Stimulated activated CD4-positive, alpha-beta T cell treated with anti-CD3 and anti-CD28 coated beads, TNF-alpha, amount 100 ng/mL, for 1 hour (primary cell): ENCODE results near the gene SPATA33.
A peak's percentile ranks its signal among the peaks of the same experiment; 100 is the strongest.
"Not testable (repeated sequence)": the region's sequence is repeated elsewhere in the genome, so short reads cannot be mapped to it uniquely, and the experiment has no call there.

Experiments
- DNase-seq, 3 donors: peaks; one replicate each; pipeline ENCODE4 v3.0.0-alpha.2; 2020; ENCODE audit warnings: low read depth in 3 of 3, low spot score in 1 of 3

SPATA33 gene

DNA sequence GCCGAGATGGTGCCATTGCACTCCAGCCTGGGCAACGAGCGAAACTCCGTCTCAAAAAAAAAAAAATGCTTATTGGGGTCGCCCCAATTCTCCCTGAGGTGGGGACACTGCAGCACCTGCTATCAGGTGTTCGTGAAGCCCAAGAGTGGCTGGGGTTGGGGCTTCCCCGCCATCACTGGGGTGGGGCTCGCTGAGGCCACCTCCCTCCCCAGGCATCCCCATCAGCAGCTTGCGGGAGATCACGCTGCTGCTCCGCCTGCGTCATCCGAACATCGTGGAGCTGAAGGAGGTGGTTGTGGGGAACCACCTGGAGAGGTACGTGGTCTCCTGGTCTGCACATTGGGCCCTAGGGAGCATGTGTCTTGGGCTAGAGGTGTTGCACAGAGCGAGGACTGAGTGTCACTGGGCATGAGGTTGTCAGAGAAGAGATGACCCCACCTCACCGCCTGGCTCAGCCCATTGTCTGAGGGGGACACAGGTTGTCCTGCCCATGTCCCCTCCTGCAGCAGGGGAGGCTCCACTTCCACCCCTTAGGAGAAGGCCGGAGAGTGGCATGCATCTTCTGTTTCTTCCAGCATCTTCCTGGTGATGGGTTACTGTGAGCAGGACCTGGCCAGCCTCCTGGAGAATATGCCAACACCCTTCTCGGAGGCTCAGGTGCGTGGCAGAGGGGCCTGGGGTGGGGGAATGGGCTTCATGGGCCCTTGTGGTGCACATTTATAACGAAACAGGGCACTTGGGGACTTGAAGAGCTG, 33.8 kb downstream of the SPATA33 start:
- DNase-seq: no peak

- no peak for DNase-seq
Observed at GRCh38 chr16:89691986-89692569, 34.4 kb downstream of the SPATA33 start.

DNA sequence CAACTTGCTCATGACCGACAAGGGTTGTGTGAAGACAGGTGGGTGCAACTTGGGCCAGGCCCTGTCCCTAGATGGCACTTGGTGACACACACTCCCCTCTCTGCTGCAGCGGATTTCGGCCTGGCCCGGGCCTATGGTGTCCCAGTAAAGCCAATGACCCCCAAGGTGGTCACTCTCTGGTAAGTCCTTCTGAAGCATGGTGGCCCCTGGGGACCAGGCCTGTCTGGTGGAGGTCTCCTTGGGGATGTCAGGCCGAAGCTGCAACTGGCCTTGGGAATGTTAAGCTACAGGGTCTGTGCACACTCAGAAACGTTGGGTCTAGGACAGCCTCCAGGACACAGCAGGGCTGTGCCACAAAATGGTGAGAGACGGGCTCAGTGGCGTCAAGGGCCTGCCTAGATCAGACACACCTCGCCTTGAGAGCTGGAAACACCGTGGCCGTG, 35.7 kb downstream of the SPATA33 start:
- DNase-seq: no peak

DNA sequence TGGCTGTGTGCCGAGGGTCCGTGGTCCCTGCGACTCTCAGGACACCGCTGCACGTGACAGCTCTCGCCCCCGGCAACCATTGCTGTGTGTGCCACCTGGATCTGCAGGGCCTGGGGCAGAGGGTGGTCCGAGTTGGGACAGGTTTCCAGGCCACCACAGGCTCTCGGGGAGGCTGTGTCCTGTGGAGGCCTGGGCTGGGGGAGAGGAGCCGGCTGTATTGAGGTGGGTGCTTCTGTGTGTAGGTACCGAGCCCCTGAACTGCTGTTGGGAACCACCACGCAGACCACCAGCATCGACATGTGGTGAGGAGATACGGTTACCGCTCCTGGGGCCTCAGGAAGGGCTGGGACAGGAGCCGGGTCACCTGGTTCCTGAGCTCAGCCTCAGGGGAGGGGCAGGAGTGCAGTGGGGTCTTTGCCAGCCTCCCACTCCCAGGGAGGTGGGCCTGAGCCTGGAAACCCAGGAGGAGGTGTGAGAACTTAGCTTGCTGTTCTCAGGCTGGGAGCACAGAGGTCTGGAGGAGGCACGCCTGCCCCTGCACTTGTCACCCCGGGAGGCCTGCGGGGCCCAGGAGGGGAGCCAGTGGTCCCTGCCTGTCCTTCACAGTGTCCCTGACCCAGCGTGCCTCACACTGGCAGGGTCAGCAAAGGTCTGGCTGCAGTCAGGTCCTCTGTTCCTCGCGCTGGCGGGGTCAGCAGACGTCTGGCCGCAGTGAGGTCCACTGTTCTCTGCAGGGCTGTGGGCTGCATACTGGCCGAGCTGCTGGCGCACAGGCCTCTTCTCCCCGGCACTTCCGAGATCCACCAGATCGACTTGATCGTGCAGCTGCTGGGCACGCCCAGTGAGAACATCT, 36.5 kb downstream of the SPATA33 start:
- no peak for DNase-seq

DNA sequence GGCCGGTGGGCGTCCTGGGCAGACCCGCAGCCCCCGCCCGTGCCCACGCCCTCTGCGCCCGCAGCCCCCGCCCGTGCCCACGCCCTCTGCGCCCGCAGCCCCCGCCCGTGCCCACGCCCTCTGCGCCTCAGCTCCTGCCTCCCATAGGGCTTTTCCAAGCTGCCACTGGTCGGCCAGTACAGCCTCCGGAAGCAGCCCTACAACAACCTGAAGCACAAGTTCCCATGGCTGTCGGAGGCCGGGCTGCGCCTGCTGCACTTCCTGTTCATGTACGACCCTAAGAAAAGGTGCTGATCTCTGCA, 37.1 kb downstream of the SPATA33 start:
- DNase-seq: not testable (repeated sequence)

DNA sequence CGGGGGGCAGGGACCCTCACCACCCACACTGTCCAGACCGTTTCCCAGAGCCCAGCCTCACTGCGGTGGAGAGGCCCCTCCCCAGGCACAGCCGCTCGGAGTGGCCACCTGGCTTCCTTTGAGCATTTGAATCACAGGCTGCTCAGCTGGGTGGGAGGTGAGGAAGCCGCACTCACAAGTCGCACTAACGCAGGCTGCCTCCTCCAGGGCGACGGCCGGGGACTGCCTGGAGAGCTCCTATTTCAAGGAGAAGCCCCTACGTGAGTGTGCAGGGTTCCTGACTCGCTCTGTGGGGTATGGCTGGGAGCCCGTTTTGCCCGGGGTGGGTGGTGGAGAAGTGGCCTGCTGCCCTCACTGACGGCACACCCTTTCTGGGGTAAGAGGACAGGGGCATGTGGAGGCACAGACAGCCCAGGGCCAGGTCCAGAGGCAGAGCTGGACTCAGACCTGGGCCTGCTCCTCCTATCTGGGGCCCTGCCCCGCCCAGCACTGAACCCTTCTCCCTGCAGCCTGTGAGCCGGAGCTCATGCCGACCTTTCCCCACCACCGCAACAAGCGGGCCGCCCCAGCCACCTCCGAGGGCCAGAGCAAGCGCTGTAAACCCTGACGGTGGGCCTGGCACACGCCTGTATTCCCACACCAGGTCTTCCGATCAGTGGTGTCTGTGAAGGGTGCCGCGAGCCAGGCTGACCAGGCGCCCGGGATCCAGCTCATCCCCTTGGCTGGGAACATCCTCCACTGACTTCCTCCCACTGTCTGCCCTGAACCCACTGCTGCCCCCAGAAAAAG, 37.6 kb downstream of the SPATA33 start:
- DNase-seq: no peak

GRCh38 chr16:89695875-89696669, 38.4 kb downstream of the SPATA33 start:
- no peak for DNase-seq

- DNase-seq: no peak
Observed at GRCh38 chr16:89696670-89697128, 39.1 kb downstream of the SPATA33 start.

DNA sequence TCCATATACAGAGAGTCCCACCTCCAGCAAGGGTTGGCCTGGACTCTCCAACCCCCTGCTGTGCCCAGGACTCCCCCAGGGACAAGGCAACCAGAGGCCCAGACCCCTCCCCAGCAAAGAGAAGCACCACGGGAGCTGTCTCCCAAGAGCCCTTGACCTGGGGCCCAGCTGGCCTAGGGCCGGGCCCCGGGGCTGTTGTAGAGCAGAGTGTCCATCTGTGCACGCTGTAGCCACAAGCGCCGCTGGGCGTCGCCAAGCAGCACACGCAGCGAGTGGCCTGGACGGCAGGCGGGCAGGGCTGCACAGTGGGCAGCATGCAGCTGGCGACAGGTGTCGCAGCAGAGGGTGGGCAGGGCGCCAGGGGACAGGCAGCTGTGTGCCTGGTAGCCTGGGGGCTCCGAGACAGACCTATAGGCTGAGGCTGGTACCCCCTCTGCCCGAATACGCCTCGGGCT, 39.6 kb downstream of the SPATA33 start:
- no peak for DNase-seq

DNA sequence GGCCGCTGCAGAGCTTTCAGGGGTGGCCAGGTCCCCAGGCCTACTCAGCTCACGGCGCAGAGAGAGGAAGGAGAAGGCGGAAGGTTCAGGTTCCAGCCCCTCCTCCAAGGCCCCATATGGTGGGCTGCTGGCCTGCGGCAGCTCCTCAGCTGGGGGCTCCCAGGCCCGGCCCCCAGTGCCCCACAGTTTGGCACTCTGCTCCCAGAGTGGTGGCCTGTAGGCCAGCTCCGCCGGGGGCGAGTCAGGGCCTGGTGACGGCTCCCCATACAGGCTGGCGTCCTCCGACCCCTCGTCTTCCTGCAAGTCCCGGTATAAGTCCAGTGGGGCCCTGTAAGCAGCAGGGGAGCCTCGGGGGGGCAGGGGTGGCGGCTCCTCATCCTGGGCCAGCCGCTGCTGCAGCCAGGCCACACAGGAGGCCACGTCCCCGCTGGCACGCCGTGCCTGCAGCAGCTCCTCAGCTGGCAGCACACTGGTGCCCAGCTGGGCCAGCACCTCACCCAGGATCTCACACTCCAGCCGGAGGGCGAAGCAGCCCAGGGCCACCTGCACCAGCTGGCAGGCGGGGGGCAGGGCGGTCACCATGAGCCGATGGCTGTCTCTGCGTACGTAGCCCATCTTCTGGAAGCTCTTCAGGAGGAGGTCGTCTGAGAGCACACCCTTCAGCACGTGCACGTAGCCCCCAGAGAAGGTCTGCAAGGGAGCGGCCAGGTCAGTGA, 40.1 kb downstream of the SPATA33 start:
- no peak for DNase-seq

- not testable (repeated sequence) for DNase-seq
Observed at GRCh38 chr16:89698717-89699116, 41.1 kb downstream of the SPATA33 start.

DNA sequence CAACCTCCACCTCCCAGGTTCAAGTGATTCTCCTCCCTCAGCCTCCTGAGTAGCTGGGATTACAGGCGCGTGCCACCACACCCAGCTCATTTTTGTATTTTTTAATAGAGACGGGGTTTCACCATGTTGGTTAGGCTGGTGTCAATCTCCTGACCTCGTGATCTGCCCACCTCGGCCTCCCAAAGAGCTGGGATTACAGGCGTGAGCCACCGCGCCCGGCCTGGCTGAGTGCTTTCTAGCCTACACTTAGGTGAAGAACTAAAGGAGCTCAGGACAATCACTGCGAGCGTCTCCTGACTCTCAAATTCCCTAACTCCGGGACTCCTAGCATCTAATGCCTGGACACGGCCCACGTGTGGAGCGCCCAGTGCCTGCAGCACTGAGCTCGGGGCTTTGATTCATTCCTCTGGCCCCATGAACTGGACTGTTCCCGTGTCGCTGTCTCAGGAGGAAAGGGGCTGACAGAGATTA, 42.0 kb downstream of the SPATA33 start:
- not testable (repeated sequence) for DNase-seq

GRCh38 chr16:89700100-89700648, 42.5 kb downstream of the SPATA33 start:
- peak; percentile 91 to 98 (median 92) for DNase-seq

- DNase-seq: no peak
Observed at GRCh38 chr16:89700649-89701424, 43.2 kb downstream of the SPATA33 start.

- DNase-seq: peak; percentile 95 to 97 (median 96)
Observed at GRCh38 chr16:89701425-89702406, 44.1 kb downstream of the SPATA33 start, which contains the start of gene SPATA2L. Gene SPATA2L (minus strand): TSS chr16:89701705. CDS start chr16:89701232, 473 bp downstream.

DNA sequence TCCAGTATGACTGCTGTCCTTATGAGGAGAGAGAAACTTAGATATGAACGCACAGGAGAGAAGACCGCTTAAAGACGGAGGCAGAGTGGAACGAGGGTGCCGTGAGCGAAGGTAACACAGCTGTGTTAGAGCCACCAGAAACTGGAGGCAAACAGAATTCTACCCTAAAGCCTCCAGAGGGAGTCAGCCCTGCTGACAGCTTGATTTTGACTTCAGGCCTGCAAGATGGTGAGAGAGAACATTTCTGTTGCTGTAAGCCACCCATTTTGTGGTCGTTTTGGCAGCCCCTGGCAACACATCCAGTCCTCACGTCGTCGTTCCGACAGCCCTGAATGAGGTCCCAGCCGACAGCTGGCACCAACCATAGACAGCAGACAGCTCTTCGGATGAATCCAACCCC, 46.6 kb downstream of the SPATA33 start:
- no peak for DNase-seq

DNA sequence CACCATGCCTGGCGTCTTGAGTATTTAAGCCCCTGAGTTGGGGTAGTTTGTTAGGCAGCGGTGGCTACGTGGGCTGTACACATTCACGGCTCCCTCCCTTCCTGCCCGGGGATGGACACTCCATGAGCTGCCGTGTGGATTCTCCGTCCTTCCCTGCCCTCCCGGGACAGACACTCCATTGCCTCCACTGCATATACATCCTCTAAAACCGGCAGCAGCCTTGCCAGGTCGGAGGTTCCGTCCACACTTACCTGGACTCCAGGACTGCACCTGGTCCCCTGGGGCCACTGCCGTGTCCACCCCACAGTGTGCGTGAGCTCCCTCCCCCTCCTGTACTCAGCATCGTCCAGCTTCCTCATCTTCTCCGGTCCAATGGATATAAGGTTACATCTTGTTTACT, 47.4 kb downstream of the SPATA33 start:
- no peak for DNase-seq
